Measurements from ENCODE around the gene PADI1.

The PADI1 gene

DNA sequence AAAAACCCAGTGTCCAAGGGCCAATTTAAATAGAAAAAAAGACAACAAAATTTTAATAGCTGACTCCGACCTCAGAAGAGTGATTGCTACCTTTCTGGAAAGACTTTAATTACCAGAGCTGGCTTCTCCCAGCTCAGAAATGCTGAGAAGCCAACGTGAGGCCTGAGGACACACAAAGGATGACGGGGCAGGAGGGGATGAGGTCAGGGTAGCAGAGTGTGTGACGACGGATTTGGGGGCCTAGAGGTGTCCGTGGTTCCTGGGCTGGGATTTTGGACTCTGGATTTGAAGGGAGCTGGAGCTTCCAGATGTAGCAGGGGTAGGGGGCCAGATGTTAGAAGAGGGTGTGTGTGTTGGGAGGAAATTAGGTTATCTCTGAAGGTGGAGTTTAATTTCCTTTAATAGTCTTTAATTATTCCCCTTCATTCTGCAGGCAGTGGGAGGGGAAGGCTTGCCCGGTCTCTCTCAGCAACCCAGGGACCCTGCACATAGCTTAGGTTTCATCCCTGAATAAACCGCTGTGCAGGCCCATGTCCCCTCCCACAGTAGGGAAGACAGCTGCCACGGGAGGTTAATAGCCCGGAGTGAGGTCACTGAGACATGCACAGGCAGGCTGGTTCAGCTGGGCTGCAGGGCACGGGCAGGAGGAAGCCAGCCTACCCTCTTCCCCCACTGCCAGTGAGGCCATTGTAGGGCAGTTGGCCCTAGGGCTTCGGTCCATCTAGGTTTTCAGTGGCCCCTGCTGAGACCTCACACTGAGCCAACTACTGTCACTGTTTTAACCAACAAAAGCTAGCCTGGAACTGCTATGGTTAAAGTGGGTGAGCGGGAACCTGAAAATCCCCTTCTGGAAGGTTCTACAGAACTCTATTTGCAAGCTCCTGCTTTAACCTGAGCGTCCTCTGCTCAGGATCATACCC is 40.2 kb downstream of the PADI1 start:
- no peak for DNase-seq (ENCODE audit: low read depth)

DNA sequence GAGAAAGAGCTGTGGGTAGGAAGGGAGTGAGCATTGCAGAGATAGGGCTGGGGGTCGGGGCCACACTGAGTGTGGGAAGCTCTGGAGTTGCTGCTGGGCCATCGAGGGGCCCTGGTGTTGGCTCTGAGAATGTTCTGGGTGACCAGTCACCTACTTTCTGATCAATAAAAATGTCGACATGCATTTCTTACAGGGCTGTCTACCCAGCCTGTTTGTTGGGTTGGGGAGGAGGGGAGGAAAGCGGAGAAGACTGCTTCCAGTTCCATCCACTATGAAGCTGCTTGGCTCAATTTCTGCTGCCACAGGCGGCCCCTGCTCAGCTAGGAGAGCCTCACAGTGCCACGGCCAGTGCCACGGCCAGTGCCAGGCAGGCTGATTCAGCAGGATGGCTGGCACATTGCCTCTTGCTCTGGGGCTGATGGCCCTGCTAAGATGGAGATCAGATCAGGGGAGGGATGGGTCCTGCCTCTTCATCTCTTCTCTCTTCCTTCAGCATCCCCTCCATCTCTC is 40.9 kb downstream of the PADI1 start:
- no peak for DNase-seq (ENCODE audit: low read depth)

DNA sequence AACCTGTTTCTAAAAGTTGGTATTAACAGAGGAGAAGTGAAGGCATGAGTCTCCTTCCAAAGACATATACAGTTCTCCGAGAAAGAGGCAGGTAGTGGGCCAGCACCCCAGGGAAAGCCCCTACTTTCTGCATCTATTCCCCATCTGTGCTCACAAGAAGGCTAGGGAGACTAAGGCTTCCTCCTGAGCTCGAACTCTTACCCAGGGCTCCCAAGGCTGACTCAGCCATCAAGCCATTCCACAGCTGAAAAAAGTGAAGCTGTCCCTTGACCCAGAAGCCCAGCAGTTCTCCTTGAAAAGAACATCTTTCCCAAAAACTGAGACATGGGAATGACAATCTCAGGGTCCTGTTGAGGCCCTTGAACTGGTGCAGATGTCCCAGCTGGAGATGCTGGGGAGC is 42.0 kb downstream of the PADI1 start:
- DNase-seq (ENCODE audit: low read depth), result no peak

DNA sequence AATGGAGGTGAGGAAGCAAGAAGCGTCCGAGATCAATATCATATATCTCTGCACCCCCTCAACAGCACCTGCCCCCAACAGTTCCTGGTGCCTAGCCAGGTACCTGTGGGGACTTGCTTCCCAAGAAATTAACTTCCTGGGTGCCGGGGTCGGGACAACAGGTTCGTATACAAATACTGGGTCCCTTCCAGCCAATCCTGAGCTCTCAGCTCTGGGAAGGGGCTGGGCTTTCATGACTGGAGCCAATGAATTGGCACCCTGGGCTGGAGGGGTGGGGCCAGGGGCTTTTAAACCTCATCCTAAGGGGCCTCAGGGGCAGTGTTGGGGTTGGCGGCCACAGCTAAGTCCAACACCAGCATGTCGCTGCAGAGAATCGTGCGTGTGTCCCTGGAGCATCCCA is 43.9 kb downstream of the PADI1 start, which contains the start of gene PADI3:
TSS of gene PADI3 (plus strand) at position 318 of the 400 bp plus-strand sequence. CDS start at position 358, 40 bp downstream.
- no peak for DNase-seq (ENCODE audit: low read depth)

DNA sequence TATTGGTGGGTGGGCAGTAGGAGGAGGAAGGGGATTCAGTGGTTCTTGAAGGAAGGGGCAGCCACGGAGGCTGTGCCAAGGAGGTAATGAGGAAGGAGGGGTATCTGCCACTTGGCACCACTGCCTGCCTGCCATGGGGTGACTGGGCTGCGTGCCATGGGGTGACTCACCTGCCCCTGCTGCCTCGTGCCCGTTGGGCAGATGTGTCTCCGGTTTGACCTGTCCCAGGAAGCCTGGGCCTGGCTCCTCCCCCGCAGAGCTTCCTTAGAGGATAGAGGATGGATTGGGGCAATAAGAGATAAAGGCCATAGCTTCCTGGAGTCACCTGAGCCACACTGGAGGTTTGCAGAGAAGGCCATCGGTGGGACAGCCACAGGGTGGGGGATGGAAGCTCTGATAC is 45.7 kb downstream of the PADI1 start:
- no peak for DNase-seq (ENCODE audit: low read depth)

DNA sequence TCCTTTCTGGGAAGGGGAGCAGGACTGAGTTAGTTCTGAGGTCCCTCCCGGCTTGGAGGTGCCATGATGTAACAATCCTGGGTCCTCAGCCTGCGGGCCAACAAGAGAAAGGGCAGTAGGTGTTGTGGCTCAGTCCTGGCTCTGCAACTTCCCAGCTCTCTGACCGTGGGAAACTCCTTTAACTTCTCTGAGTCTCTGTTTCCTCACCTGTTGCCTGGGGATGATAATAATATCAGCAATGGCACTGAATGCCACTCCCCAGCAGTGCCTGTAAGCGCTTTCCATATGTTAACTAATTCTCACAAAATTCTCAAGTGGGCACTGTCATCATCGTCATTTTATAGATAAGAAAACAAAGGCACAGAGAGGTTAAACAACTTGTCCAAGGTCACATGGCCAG is 46.3 kb downstream of the PADI1 start:
- DNase-seq (ENCODE audit: low read depth), result no peak

DNA sequence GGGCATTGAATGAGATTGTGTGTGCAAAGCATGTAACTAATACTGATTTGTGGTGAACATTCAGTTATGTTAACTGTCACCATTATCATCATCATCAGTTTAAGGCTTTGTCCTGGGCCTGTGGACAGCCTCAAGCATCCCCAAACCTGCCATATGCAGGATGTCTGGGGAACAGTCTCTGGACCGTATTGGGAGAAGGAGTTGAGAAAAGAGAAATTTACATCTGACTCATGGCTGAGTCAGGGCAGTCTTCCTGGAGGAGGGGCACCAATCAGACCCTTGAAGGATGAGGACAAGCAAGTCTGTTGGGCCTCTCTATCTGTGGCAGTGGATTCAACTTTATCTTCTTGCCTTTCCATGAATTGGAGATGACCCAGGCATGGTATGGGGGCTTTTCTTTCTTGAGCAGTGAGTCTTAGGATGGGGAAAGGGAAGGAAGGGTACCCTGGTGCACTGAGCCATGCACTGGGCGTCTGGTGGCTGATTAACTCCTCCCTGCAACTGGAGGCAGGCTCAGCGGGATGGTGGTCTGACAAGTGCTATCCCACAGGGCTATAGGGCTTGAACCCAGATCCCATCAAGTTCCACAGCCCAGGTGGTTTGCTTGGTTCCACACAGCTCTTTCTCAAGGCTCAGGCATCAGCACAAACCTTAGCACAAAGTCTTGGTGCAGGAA is 46.9 kb downstream of the PADI1 start:
- no peak for DNase-seq (ENCODE audit: low read depth)

DNA sequence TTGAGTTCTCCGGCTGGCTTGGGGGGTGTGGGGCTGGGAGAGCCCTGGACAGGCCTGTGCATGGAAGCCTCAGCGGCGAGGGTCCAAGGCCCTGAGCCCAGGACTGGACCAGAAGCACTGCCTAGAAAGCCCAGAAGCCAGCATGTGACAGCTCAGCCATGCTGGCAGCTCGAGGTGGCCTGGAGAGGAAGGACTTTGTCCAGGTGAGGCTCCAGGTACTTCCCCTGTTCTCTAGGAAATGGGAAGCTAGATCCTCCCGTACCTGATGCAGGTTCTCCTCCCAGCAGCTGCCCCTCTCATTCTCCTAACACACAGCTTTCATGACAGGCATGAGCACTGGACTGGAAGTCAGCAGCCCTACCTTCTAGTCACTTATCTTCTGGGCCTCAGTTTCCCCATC is 50.4 kb downstream of the PADI1 start:
- no peak for DNase-seq (ENCODE audit: low read depth)

DNA sequence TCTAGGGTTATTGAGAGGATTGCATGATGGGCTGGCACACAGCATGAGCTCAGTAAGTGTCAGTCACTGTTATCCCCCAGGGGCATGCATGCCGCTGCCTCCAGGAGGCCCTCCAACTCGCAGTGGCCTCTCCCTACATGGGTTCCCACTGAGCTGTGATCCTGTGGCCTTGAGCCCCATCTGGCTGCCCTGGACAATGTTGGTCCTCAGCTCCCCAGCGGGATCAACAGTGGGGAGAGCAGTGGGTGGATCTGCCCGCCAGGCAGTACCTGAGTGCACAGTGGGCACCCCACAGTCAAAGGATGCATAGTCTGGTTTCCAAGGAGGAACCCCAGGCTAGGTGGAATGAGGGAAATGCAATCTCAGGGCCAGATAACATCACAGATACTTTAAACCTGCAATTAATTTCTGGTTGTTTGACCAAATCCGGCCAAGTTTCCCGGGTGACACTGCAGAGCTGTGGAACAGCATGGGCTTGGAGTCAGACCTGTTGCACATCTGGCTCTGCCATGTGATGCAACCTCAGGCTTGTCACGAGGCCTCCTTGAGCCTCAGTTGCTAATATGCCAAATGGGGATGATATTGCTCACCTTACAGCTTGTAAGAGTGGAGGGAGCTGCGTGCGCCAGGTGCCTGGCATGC is 53.3 kb downstream of the PADI1 start:
- no peak for DNase-seq (ENCODE audit: low read depth)

DNA sequence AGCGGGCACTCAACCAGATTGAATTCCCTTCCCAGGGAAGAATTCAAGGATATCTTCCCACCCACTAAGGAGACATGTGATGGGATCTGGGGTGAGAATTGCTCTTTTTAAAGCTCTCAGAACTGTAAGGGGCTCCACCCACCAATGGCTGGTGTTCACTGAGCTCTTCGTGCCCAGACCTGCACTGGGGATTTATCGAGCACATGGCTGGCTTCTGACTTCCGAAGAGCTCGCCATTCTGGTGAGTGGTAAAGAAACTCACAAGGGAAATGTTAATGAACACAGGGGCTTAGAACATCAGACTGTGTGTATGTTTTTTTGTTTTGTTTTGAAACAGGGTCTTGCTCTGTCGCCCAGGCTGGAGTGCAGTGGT is 53.8 kb downstream of the PADI1 start:
- no peak for DNase-seq (ENCODE audit: low read depth)

DNA sequence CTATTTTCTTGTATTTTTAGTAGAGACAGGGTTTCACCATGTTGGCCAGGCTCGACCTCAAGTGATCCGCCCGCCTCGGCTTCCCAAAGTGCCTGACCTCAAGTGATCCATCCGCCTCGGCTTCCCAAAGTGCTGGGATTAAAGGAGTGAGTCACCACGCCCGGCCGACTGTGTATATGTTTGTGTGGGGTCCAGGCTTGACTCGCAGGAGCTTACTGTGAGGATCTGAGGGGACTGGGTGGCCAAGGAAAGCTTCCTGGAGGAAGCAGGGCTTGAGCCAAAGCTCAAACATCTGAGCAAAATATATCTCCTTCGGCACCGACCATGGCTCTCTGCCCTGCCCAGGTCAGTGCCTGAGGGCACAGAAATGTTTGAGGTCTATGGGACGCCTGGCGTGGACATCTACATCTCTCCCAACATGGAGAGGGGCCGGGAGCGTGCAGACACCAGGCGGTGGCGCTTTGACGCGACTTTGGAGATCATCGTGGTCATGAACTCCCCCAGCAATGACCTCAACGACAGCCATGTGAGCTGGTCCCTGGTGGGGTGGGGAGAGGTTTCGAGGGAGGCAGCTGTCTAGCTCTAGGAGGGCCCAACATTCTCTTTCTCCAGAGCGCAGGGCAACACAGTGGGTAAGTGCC is 54.4 kb downstream of the PADI1 start:
- no peak for DNase-seq (ENCODE audit: low read depth)

DNA sequence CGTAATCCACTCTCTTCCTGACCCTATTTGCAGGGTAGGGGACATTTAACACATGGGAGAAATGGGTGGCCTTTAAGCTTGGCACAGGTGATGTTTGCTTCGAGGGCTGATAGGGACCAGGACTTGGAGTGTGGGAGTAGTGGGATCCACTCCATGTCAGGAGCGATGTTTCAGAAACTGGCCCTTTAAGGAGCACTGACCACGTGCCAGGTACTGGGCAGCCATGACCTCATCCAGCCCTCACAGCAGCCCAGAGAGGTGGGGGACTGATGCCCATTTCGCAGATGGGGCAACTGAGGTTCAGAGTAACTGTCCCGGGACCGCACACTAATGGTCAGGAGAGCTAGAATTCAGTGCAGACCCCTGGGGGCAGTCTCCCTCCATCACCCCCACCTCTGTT is 55.3 kb downstream of the PADI1 start:
- DNase-seq (ENCODE audit: low read depth), result no peak

DNA sequence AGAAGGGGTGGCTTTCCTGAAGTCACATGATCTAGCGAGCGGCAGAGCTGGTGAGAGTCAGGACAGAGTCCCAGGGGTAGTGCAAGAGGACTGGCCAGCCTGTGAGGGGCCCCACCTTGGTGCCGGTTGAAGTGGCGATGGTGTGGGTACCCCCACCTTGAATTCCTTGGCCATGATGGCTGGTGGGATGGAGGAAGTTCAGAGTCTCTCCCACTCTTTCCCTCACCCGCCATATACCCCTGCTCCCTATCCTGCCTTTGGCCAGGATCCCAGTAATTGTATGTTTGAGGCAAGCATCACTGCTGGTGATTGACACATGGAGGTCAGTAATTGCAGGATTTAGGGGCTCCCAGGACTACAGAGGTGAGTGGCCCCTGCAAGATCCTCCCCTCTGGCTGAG is 55.8 kb downstream of the PADI1 start:
- no peak for DNase-seq (ENCODE audit: low read depth)

DNA sequence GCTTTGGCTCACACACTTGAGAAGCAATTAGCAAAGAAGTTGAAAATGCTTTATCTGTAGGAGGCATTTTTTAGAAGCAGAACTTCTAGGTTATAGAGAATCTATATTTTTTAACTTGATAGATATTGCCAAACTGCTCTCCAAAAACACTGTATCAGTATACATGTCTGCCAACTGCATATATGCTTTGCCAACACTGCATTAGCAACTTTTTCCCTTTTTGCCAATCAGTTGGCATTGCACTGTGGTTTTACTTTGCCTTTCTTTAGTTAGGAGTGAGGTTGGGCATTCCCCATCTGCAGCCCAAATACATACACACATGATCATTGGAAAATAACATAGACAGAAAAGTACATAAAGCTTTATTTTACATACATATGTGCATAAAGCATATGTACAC is 59.0 kb downstream of the PADI1 start:
- DNase-seq (ENCODE audit: low read depth), result no peak

DNA sequence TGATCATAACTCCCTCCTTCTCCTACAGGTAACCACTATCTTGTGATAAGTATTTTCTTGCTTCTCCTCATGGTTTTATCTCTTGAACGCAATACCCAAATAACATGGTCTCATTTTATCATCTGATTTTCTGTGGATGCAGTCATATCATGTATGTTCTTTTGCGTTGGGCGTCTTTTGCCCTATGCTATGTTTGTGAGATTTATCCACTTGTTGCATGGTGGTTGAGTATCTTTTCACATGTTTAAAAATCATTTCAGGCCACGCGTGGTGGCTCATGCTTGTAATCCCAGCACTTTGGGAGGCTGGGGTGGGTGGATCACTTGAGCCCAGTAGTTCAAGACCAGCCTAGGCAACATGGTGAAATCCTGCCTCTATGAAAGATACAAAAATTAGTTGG is 59.5 kb downstream of the PADI1 start:
- no peak for DNase-seq (ENCODE audit: low read depth)

DNA sequence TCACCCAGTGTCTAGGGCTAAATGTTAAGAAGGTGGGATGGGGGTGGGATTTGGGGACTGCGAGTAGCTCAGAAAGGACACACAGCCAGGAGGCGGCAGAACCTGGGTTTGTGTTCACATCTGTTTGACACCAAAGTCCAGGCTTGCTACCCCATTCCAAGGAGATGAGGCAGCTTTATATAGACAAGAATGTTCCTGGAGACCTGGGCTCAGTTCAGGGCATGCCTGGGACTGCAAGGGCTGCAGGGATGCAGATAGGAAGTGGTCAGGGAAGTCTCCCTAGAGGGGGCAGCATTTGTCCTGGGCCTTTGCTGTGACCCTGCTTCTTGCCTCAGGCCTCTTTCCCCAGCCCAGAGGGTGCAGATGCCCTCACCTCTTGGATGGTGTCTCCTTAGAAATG is 60.2 kb downstream of the PADI1 start:
- no peak for DNase-seq (ENCODE audit: low read depth)

DNA sequence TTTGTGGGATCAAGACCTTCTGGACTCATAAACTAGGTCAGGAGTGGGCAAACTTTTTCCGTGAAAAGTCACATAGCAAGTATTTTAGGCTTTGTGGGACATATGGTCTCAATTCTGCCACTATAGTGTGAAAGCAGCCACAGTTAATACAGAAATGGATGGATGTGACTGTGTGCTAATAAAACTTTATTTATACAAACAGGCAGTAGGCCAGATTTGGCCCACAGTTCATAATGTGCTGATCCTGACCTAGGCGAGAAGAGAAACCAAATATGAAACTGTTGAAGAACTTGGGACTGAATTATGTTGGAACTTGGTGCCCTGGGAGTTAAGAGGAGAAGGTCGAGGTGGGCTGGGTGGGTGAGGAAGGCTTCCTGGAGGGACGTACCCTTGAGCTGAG is 61.0 kb downstream of the PADI1 start:
- DNase-seq (ENCODE audit: low read depth), result no peak

DNA sequence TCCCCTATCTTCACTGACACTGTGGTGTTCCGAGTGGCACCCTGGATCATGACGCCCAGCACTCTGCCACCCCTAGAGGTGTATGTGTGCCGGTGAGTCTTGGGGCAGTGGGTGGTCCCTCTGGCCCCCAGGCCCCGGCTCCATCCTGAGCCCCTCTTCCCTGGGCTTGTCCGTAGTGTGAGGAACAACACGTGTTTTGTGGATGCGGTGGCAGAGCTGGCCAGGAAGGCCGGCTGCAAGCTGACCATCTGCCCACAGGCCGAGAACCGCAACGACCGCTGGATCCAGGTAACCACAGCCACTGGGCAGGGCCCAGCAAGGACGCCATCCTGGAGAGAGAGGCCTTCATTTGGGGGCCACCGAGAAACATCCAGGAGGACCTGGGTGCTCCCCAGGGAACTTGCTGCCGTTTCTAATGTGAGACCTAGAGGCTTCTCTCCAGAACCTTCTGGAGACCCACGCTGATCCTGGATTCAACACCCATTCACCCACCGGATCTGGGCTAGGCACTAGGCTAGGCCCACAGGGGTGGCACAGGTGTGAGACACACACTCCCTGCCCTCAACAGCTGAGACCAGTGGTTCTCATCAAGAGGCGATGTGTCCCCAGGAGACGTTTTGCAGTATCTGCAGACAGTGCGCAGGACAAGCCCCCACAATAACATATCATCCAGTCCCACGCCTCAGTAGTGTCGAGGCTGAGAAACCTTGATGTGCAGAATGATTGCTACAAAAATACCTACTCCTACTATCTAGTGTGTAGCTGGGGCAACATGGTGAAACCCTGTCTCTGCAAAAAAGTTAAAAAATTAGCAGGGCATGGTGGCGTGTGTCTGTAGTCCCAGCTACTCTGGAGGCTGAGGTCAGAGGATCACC is 66.2 kb downstream of the PADI1 start:
- no peak for DNase-seq (ENCODE audit: low read depth)

DNA sequence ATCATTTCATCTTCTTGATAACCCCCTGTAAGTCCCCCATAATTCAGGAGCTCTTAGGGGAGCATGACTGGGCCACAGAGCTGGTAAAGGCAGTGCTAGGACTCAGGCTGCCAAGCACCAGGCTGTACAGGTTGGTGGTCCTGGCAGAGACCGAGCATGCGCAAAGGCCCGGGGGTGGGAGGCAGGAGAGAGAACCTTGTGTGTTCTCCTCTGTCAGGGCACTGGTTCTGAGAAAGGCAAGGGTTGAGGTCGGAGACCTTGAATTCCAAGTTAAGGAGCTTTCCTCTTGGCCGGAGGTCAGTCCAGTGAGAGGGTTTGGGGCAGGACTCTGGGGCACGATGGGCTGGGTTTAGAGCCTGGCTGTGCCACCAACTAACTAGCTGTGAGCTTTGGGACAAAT is 67.1 kb downstream of the PADI1 start:
- no peak for DNase-seq (ENCODE audit: low read depth)

DNA sequence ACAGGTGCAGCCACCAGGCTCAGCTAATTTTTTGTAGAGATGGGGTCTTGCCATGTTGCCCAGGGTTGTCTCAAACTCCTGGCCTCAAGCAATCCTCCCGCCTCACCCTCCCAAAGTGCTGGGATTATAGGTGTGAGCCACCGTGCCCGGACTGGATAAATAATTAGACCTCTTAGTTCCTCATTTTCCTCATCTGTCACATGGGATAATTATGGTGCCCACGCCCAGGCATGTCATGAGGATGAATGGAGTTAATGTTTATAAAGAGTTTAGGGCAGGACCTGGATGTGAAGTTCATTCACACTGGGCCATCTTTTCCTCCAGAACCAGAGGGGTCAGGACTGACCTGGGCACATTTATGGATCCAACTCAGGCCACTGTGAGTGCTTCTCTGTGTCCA is 67.7 kb downstream of the PADI1 start:
- DNase-seq (ENCODE audit: low read depth), result no peak

DNA sequence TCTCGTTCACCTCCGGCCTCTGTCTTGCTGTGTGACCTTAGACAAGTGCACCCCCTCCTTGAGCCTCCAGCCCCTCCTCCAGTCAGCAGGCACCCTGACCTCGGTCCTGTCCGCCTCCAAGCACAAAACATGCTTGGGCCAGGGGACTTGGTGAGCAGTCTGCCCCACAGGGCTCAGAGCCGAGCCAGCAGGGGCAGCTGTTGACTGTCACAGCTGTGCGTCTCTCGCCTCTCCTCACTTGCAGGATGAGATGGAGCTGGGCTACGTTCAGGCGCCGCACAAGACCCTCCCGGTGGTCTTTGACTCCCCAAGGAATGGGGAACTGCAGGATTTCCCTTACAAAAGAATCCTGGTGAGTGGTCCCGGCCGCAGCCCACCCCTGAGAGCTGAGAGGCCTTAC is 68.2 kb downstream of the PADI1 start:
- DNase-seq (ENCODE audit: low read depth), result no peak

All from stimulated activated CD8-positive, alpha-beta memory T cell treated with anti-CD3 and anti-CD28 coated beads, Interleukin-4, amount 100 ng/mL, for 24 hours (primary cell).